ENCODE data around the gene CNDP2. TPM values are rescaled to one million over a fixed set of nuclear protein-coding genes. Genes with fewer than 3 reads are reported as not detected.
"Not testable (repeated sequence)": the region's sequence is repeated elsewhere in the genome, so short reads cannot be mapped to it uniquely, and the experiment has no call there.

CNDP2 gene
- total RNA-seq, 1 experiment from 2014 or later, result 34.7 TPM

DNA sequence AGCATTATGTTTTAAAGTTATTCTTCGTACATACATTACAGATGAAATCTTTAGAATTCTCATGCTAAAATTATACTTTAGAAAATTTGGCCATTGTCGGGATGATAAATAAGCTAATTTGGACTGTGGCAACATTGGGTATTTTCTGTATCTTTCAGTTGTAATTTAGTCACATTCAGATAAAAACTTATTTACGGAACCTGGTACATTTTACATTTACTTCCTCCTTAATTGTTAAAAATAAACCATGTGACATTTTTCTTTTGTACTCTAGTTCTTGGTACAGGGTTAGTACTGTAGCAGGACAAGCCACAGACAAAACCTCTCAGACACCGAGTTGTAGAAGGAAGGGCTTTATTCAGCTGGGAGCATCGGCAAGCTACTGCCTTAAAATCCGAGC lies 4.2 kb downstream of the CNDP2 start:
- DNase-seq (ENCODE audit: low read depth), result no peak

DNA sequence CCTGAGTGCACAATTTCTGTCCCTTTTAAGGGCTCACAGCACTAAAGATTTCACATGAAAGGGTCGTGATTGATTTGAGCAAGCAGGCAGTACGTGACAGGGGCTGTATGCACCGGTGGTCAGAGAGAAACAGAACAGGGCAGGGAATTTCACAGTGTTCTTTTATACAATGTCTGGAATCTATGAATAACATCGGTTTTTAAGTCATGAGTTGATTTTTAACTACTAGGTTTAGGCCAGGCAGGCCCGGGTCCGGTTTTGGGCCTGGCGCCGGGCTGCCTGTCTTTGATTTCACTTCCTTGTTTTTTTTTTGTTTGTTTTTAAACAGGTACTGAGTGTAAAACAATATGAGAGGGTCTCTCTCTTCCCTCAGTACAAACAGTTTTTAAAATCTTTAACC lies 4.6 kb downstream of the CNDP2 start:
- DNase-seq (ENCODE audit: low read depth), result not testable (repeated sequence)

DNA sequence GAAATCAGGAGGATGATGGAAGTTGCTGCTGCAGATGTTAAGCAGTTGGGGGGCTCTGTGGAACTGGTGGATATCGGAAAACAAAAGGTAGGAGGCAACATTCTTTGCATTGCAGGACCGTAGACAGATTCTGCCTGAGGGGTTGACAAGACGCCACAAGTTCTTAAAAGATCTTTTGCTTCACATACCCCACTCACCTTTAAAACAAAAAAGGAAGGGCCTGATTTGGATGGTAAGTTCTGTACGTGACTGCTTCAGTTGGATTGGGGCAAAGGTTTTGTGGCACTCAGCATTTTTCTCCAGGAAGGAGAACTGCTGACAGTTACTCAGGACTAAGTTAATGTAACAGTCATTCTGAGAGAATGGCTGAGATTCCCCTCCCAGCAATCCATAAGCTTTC lies 5.2 kb downstream of the CNDP2 start:
- no peak for DNase-seq (ENCODE audit: low read depth)

DNA sequence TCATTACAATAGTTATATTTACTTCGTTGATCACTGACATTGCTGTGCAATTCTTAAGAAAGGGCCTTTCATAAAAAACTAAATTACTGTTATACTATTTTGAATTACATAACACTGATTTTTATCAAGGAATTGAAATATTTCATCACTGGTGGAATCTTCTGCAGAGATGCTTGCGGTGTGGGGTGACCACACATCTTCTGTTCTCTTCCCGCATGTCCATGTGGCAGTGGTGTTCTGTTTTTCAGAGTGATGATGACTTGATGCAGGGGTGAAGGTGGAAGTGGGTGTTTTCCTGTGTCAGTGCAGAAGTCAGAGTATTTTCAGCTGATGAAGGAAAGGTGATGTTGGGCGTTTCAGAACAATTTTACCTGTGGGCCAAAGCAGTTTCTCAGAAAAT lies 7.0 kb downstream of the CNDP2 start:
- DNase-seq (ENCODE audit: low read depth), result no peak

DNA sequence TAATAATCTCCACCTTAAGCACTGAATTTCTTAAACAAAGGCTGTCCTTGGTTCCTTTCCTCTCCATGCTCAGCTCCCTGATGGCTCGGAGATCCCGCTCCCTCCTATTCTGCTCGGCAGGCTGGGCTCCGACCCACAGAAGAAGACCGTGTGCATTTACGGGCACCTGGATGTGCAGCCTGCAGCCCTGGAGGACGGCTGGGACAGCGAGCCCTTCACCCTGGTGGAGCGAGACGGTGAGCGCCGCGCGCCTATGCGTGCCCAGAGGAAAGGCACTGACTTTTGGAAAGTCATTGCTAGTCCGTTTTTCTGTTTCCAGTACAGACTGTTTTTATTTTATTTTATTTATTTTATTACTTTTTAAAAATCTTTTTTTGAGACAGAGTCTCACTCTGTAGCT lies 9.6 kb downstream of the CNDP2 start:
- DNase-seq (ENCODE audit: low read depth), result no peak

DNA sequence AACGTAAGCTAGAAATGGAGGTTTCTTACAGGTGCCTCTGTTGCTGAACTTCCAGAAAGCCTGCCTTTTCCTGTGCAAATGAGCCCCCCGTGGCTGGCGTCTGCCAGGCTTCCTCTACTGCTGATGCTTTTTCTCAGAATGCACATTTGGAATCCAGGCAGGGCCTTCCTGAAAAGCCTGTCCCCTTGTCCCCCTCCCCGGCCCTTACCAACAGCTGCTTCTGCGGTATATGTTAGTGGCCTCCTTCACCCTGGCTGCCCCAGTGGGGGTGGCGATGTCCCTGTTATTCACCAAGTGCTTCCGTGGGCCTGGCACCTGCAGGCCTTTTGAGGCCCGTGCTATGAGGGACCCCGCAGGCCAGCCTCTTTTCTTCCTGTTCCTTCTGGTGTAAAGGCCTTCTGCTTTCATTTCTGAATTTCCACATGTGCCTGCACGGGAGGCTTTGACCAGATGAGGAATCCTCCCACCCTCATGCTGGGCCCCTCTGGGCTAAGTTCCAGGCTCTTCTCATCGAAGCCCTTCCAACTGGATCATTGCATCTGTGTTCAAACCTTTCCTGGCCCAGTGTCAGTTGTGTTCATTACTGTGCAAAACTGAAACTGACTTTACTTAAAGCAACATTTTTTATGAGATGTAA lies 10.4 kb downstream of the CNDP2 start:
- no peak for DNase-seq (ENCODE audit: low read depth)

DNA sequence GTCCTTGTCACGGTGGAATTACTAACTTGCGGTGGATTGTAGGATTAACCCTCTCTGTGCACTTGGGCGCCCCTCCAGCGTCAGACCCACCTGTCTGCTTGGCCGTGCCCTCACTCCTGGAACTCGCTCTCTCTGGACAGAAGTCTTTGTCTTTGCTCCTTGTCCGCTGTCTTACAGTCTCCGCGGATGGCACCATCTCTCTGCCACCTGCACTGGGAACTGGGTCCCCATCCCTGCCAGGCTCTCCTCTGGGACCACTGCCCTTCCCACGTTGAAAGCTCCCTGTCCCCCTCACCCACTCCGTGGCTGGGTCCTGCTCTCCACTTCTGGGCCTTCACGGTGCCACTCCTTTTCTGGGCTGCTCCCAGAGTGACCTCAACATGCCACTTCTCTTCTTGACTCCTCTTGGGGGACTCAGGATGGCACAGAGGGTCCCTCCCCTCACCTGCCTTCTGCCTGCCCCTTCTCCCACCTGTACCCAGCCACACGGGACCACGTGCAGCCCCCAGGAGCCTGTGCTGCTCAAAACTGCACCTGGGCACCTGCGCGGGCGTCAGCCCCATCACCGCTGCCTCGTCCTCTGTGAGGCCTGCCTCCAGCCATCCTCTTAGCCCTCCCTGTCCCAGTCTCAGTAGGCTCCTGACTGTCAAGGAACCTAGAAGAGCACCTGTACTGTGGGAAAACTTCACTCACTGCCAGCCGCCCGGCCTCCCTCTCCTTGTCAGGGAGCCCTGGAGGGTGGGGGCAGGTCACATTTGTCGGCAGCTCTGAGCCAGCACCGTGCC lies 11.1 kb downstream of the CNDP2 start:
- DNase-seq (ENCODE audit: low read depth), result no peak

DNA sequence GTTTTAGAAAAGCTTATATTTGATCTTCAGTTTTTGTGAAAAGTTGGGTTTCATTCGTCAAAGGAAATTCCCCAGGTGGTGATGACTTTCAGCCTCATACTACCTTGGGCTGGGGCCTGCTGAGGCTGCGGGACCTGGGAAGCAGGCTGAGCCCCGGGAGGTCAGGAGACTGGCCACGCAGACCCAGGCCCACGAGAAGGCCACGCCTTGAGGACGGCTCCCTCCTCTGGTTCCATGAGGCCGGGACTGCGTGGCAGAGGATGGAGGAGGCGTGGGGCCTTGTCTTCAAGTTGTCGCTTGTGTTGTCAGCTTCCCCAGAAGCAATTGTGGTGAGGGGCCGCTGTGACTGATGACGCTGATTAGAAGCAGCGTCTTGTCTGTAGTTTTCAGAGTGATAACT lies 11.8 kb downstream of the CNDP2 start:
- DNase-seq (ENCODE audit: low read depth), result no peak

DNA sequence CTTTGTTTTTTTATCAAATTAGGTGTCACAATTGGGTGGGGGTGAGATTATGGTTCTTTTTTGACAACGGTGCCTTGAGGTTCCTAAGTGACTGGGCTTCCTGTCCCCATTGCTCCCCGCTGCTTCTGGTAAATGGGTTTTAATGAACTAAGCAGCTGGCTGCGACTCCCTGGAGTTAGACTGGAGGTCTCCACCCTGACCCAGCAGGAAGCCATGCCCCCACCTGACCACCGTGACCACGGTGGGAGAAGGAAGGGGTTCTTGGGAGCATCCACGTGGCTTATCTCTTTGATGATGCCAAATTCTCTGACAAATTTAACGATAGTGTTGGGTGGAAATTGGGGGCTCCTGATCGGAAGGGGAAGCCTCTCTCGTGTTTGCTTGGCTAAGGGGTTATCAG lies 12.2 kb downstream of the CNDP2 start:
- no peak for DNase-seq (ENCODE audit: low read depth)

DNA sequence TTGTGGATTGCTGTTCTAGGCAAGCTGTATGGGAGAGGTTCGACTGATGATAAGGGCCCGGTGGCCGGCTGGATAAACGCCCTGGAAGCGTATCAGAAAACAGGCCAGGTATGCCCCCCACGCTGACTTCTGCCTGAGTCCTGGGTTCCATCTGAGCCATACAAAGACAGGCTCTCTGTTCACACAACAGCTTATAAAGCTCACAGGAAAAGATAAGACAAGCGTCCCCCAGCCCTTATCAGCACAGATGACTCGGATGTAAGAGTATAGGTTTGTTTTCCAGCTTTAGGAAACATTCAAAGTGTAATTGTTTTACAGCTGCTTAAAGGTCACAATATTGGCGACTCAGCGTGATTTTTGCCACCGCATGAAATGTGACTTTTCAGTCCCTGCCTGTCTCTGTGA lies 12.7 kb downstream of the CNDP2 start:
- no peak for DNase-seq (ENCODE audit: low read depth)

DNA sequence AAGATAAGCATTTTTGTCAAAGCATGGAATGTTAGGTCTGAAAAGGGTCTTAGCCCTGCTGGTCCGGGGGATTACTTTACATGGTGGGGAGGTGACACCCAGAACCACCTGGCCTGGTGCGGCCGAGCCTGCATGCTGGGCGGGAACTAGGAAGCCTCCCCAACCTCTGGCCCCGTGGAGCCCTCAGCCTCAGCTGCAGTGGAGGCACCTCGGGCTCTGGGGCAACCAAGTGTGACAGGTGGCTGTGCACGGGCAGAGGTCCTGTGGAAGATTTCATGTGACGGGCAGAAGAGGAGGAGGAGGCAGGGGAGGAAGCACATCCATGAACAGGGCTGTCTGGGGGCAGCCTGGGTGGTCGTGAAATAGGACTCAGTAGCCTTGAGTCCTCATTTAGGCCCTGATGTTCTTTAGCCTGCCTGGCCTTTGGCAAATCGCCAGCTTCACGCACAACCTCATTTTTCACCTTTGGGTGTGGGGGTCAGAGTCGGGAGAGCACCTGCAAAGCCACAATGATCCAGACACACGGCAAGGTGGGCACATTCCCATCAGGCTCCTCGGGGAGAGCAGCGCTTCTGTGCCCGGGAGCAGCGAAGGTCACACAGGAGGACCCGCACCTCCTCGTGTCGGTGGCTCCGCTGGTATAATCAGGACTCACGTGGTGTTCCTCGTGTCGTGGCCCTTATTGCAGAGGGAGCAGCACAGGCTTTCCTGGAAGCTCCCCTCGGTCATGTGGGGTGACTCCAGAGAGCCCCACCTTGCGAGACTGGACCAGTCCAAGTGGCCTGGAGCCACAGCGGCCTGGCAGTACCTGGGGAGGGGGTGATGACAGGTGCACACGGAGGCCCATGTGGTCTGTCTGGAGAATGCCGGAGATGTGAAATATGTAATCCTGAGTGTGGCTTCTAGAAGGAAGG lies 13.9 kb downstream of the CNDP2 start:
- no peak for DNase-seq (ENCODE audit: low read depth)

DNA sequence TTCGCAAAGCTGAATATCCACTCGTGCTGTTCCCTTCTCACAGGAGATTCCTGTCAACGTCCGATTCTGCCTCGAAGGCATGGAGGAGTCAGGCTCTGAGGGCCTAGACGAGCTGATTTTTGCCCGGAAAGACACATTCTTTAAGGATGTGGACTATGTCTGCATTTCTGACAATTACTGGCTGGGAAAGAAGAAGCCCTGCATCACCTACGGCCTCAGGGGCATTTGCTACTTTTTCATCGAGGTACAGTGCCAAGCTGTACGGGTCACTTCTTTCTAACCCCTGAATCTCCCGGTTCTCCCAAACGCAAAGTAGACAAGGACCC lies 14.6 kb downstream of the CNDP2 start:
- DNase-seq (ENCODE audit: low read depth), result no peak

DNA sequence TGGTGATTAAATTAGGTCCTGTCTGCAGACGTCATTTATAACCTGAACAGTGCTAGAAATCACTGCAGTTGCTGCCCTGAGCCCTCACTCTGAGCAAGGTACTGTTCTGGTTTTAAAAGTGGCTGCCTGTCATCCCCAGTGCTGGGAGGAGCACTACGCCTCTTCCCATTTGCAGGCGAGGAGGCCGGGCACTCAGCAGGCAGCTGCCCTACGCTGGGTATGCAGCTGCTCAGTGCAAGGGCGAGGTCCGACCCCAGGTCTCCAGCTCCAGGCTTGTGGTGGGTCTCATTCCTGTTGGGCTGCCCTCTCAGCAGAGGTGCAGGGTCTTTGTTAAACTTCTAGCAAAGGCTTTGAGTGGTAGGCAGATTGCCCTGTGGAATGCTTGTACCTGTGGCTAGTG lies 15.7 kb downstream of the CNDP2 start:
- DNase-seq (ENCODE audit: low read depth), result no peak

DNA sequence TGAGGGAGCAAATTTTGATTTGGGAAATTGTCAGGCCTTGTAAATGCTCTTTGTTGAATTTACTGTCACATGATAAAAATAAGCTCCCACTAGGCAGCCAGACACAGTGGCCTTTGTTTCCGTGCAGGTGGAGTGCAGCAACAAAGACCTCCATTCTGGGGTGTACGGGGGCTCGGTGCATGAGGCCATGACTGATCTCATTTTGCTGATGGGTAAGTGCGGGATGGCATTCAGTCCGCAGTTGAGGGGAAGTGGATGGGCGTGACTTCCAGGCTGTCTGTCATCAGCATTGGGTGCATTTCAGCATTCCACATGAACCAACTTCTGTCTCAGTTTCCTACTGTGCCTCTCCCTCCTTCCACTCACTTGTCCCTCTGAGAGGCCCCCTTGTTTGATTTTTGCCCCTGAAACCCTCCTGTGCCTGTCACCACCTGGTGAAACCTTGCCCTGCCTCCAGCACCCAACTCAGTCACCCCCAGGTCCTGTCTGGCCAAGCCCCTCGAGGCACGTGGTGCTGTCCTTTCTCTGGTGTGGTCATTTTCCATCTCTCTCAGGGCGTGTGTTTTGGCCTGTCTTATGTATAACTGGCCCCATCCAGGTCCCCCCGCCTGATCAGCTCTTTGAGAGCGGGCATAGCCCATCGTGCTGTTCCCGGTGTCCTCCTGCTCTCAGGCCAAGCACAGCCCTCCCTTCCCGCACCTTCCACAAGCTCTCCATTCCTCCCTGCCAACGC lies 16.3 kb downstream of the CNDP2 start:
- DNase-seq (ENCODE audit: low read depth), result no peak

DNA sequence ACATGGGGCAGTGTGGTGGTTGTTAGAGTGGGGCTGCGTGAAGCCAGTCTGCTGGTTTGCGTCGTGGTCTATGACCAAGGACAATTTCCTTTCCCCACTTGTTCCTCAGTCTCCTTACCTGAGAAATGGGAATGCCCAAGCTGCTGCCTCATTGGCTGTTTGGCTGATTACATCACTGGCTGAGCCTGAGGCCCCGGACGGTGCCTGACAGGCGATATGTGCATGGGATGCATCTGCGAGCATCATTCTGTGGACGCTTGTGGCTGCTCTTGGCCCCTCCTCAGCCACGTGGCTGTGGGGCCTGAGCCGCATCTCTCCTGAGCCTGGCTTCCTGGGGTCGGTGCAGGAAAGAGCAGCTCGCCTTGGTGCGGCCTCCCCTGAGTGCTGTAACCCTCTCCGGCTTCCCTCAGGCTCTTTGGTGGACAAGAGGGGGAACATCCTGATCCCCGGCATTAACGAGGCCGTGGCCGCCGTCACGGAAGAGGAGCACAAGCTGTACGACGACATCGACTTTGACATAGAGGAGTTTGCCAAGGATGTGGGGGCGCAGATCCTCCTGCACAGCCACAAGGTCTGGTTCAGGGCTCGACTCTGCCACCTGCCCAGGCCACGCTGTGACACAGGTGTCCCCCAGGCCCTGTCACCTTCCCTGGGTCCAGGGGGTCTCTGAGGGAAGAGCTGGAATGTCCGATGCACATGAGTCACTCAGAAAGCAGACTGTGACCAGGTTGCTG lies 17.2 kb downstream of the CNDP2 start:
- DNase-seq (ENCODE audit: low read depth), result no peak

DNA sequence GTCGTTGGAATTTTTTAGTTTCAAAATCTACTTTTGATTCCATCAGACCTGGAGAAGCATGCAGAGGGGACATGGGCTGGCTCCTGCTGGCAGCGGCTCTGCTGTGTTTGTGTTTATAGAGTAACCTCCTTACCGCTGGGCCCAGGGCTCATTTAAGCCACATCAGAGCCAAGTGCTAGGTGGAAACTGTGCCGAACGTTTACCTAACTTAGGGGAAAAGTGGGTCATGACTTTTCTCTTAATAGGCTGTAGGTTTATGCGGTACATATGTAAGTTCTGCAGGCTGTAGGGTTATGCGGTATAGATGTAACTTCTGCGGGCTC lies 17.7 kb downstream of the CNDP2 start:
- DNase-seq (ENCODE audit: low read depth), result no peak

DNA sequence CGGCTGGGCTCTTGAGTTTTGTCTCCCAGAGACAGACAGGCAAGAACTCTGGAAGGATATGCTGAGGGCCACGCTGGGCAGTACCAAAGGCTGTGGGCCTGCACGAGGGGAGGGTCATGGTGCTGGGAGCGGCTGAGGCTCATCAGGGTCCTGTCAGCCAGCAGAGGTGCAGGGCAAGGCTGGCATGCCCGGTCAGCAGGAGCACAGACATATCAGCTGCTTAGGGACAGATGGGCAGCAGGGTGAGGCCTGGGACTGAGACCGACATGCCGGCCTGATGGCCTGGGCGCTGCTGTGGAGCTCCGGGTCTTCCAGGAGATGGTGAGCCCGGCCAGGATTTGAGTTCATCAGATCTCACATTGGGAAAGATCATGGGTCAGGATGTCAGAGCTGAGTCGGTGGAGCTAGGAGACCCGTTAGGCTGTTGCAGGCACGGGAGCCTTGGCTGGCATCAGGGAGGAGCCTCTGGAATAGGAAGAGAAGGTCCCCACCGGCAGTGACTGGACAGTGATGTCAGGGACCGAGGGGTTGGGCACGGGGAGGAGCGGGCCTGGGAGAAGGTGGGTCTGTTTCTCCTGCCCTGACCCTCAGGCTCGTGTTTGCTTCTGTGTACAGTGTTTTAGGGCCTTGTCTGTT lies 18.8 kb downstream of the CNDP2 start:
- DNase-seq (ENCODE audit: low read depth), result no peak

DNA sequence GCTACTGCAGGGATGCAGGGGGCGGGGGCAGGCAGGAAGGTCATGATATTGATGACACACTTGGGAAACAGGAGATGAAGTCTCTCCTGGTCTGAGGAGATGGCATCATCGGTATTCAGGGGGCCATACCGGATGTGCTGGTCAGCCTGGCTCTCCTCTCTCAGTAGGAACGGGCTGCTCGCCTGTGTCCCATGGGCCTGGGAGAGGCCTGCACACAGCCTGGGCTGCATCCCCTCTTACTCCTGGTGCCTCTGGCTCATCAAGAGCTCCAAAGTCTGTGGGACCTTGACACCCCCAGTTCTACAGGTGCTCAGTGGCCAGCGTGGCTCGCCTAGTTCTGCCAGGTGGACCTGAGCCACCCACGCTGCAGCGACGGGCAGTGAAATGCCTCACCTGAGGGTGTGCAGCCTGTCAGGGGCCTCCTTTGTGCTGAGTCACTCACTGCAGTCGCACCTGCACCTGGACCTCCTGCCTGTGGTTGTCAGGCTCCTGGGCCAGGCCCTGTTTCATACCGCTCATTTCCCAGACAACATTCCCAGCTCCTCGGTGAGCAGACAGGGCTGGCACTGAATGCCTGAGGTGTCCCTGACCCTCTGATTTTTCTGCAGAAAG lies 19.6 kb downstream of the CNDP2 start:
- no peak for DNase-seq (ENCODE audit: low read depth)

DNA sequence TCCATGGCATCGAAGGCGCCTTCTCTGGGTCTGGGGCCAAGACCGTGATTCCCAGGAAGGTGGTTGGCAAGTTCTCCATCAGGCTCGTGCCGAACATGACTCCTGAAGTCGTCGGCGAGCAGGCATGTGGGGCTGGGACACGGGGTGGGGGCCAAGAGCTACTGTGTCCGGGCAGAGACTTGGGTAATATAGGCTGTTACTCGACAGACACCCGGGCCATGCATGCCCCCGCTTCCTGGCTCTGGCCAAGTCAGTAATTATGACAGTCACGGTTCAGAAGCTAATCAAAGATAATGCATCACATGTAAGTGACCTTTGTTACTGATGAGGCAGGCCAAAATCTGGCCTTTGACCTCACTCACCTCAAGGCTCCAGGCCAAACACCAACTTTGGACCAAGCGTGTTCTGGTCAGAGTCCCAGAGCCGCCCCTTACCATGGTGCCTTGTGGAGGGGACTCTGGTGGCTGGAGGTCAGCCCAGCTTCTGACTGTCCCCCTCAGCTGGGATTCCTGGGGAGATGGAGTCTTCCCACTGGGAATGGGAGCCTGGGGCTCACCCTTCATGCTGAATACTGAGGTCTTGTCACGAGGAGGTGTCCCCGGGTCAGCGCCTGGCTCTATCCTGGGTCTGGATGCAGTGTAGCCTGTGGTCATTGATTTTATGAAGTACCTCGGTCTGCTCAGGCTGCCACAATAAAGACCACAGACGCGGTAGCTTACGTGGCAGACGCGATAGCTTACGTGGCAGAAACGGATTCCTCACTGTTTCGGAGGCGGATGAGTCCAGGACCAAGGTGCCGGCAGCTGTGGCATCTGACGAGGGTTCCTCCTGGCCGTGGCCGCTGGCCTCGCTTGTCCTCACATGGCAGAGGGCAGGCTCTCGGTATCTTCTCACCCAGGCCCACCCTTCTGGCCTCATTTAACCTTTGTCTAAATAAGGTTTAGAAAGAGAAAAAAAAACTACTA lies 20.4 kb downstream of the CNDP2 start:
- DNase-seq (ENCODE audit: low read depth), result no peak
